H1 (cell line): Measurements from ENCODE around the gene HOATZ. TPM values are rescaled to one million over a fixed set of nuclear protein-coding genes. Genes with fewer than 3 reads are reported as not detected.

Experiments used
- CTCF ChIP-seq, 3 experiments: IDR thresholded peaks; 1 replicate in 2 of 3; 2 replicates in 1 of 3; pipeline versions ENCODE4 v1.5.1 to v1.6.1; 2011; ENCODE audit warnings: low read length in 3 of 3, mild to moderate bottlenecking in 3 of 3, inconsistent platforms in 2 of 3, low read depth in 1 of 3, moderate library complexity in 1 of 3; ENCODE audit not compliant: insufficient read depth in 1 of 3; ENCODE audit errors: control extremely low read depth in 1 of 3
- NANOG ChIP-seq: IDR thresholded peaks from 2 replicates; pipeline ENCODE4 v1.6.1; 2011; ENCODE audit warnings: low read length, low read depth, mild to moderate bottlenecking, inconsistent platforms; ENCODE audit not compliant: insufficient read depth, poor library complexity, severe bottlenecking
- POLR2AphosphoS5 ChIP-seq: IDR thresholded peaks from 2 replicates; pipeline ENCODE4 v1.6.1; 2011; ENCODE audit warnings: low read depth, low read length
- RAD21 ChIP-seq, 2 experiments: IDR thresholded peaks in 1 of 2; conservative IDR thresholded peaks in 1 of 2; 2 replicates each; pipeline ENCODE4 v1.6.1; 2011; ENCODE audit warnings: low read depth in 2 of 2, low read length in 2 of 2, improper control_type of control experiment in 1 of 2, inconsistent platforms in 1 of 2, mild to moderate bottlenecking in 1 of 2, moderate library complexity in 1 of 2
- SP2 ChIP-seq: IDR thresholded peaks from 2 replicates; pipeline ENCODE4 v1.6.1; 2012; ENCODE audit warnings: mild to moderate bottlenecking, low read length, inconsistent platforms
- TBP ChIP-seq: IDR thresholded peaks from 2 replicates; pipeline ENCODE4 v1.6.1; 2011; ENCODE audit warnings: low read depth, low read length, improper control_type of control experiment
- polyA plus RNA-seq, 7 experiments: library from polyadenylated mRNA; depleted of rRNA in 3 of 7; stranded (reverse) in 5 of 7; unstranded in 2 of 7; fragments of >200 nt in 5 of 7; fragments of 200-250 nt in 2 of 7; gene quantifications; 1 replicate in 5 of 7; 2 replicates in 1 of 7; 4 replicates in 1 of 7; pipeline versions ENCODE4 v1.2.1 to v1.2.3, GENCODE V29; 2011 to 2013; ENCODE audit warnings: missing spikeins in 2 of 7, mixed read lengths in 2 of 7
- total RNA-seq: library from RNA; stranded (reverse); fragmentation: NEBNext Ultra II Directional; extraction: Animal tissue kit (Norgen Biotek cat#: 25700); gene quantifications from 2 replicates; pipeline ENCODE4 v1.2.1, GENCODE V29; 2021

HOATZ gene
- total and polyA plus RNA-seq, 2 of the 8 experiments (the other 6 are each of a cell fraction or from before 2014, with no cell fraction given): not detected

- TF ChIP-seq CTCF (IDR thresholded peaks at IDR 0.05; ENCODE audit: control extremely low read depth in 1 of 3, insufficient read depth in 1 of 3, low read depth in 1 of 3, low read length in 3 of 3): peak; percentile 6 to 74 (median 72)
- TF ChIP-seq RAD21 (IDR thresholded peaks at IDR 0.05 in 1 of 2, conservative IDR thresholded peaks at IDR 0.05 in 1 of 2; ENCODE audit: low read depth in 2 of 2, low read length in 2 of 2): peak; percentile 81 to 84
- no peak for TF ChIP-seq TBP
- no peak for TF ChIP-seq SP2
- no peak for TF ChIP-seq POLR2AphosphoS5
- TF ChIP-seq NANOG: no peak
- TF ChIP-seq, all 59 proteins: peak for 5
Observed at GRCh38 chr11:111565114-111565720, 50.6 kb downstream of the HOATZ start (continued).
